Peyer's patch (tissue), 4 donors: Measurements from ENCODE around the gene UBE3B. TPM values are rescaled to one million over a fixed set of nuclear protein-coding genes. Genes with fewer than 3 reads are reported as not detected.

Experiments used
- DNase-seq, 3 donors: peaks; one replicate each; pipeline ENCODE4 v3.0.0-alpha.2; 2017 to 2019
- H3K27ac ChIP-seq, 4 donors: fragments of 200-600 bp; sonication (generic); one replicate each; pipeline ENCODE4 v1.5.1; 2016 to 2019
- H3K27me3 ChIP-seq, 2 donors: fragments of 200-600 bp; sonication (generic); one replicate each; pipeline ENCODE4 v1.5.1; 2019
- H3K36me3 ChIP-seq, 3 donors: fragments of 200-600 bp; sonication (generic); one replicate each; pipeline ENCODE4 v1.5.1; 2016 to 2019
- H3K4me1 ChIP-seq, 4 donors: fragments of 200-600 bp; sonication (generic); one replicate each; pipeline ENCODE4 v1.5.1; 2016 to 2019
- H3K4me3 ChIP-seq, 4 donors: fragments of 200-600 bp; sonication (generic); 1 replicate in 3 of 4; 2 replicates in 1 of 4; pipeline ENCODE4 v1.5.1; 2016 to 2019; ENCODE audit warnings: mild to moderate bottlenecking in 1 of 4
- H3K9me3 ChIP-seq, 4 donors: fragments of 200-600 bp; sonication (generic); one replicate each; pipeline ENCODE4 v1.5.1; 2016 to 2019; ENCODE audit warnings: mild to moderate bottlenecking in 1 of 4
- CTCF ChIP-seq, 6 experiments: fragments of 450-650 bp in 4 of 6; fragments of 200-600 bp in 2 of 6; sonication (generic) in 1 of 6; IDR thresholded peaks; one replicate each; pipeline ENCODE4 v1.5.1; 2017 to 2019; ENCODE audit warnings: antibody characterized with exemption in 6 of 6, mild to moderate bottlenecking in 3 of 6, moderate library complexity in 1 of 6
- POLR2A ChIP-seq, 2 donors: fragments of 450-650 bp; IDR thresholded peaks; one replicate each; pipeline ENCODE4 v1.5.1; 2017; ENCODE audit warnings: antibody characterized with exemption in 2 of 2, mild to moderate bottlenecking in 2 of 2, moderate library complexity in 2 of 2
- total RNA-seq, 4 donors: library from RNA; depleted of rRNA; stranded (reverse); fragments of >200 nt; gene quantifications; one replicate each; pipeline ENCODE4 v1.1.0, GENCODE V29; 2016

UBE3B gene
- total RNA-seq, 4 donors from 2014 or later, result 43.8 to 77.0 (median 57.3) TPM

GRCh38 chr12:109432842-109433304, 44.6 kb upstream of the UBE3B start:
- H3K27ac ChIP-seq, result no peak overlapping the region
- TF ChIP-seq POLR2A (IDR thresholded peaks at IDR 0.05), result no peak
- TF ChIP-seq CTCF (IDR thresholded peaks at IDR 0.05), result peak; percentile 41 to 81 (median 68)

GRCh38 chr12:109433618-109434017, 43.8 kb upstream of the UBE3B start:
- TF ChIP-seq CTCF (IDR thresholded peaks at IDR 0.05), result peak in 2 of 6 experiments; percentile 4 to 16
- no peak for TF ChIP-seq POLR2A (IDR thresholded peaks at IDR 0.05)

More at GRCh38 chr12:109432842-109433304, 44.6 kb upstream of the UBE3B start:
- peaks cover 0 to 4% (median 0%) of the 10 kb centered on the region in 4 donors for H3K4me1 ChIP-seq
- no peaks in the 10 kb centered on the region for H3K9me3 ChIP-seq
- no peak overlapping the region for H3K4me3 ChIP-seq
- DNase-seq, result peak; percentile 82 to 94 (median 88)
- H3K27me3 ChIP-seq, result no peaks in the 10 kb centered on the region
- H3K36me3 ChIP-seq, result no peaks in the 10 kb centered on the region

GRCh38 chr12:109434582-109434981, 42.9 kb upstream of the UBE3B start:
- Histone ChIP-seq H3K27ac (no peak overlapping the region), H3K27me3 (no peaks in the 10 kb centered on the region), H3K4me3 (no peak overlapping the region), H3K9me3 (no peaks in the 10 kb centered on the region), H3K4me1 (peaks cover 0 to 4% (median 0%) of the 10 kb centered on the region in 4 donors), H3K36me3 (no peaks in the 10 kb centered on the region)
- no peak for TF ChIP-seq POLR2A (IDR thresholded peaks at IDR 0.05)
- TF ChIP-seq CTCF (IDR thresholded peaks at IDR 0.05), result no peak
- DNase-seq, result no peak

More at GRCh38 chr12:109433618-109434017, 43.8 kb upstream of the UBE3B start:
- no peak for DNase-seq
- Histone ChIP-seq H3K27ac (no peak overlapping the region), H3K36me3 (no peaks in the 10 kb centered on the region), H3K4me3 (no peak overlapping the region), H3K4me1 (peaks cover 0 to 4% (median 0%) of the 10 kb centered on the region in 4 donors), H3K9me3 (no peaks in the 10 kb centered on the region), H3K27me3 (no peaks in the 10 kb centered on the region)

GRCh38 chr12:109435428-109436187, 41.8 kb upstream of the UBE3B start:
- no peaks in the 10 kb centered on the region for H3K27me3 ChIP-seq
- H3K4me1 ChIP-seq, result peaks cover 0 to 4% (median 0%) of the 10 kb centered on the region in 4 donors
- no peak for DNase-seq
- no peak overlapping the region for H3K27ac ChIP-seq
- H3K36me3 ChIP-seq, result no peaks in the 10 kb centered on the region
- TF ChIP-seq POLR2A (IDR thresholded peaks at IDR 0.05) (no peak), CTCF (IDR thresholded peaks at IDR 0.05) (no peak)
- no peak overlapping the region for H3K4me3 ChIP-seq
- no peaks in the 10 kb centered on the region for H3K9me3 ChIP-seq

- H3K27me3 ChIP-seq, result no peaks in the 10 kb centered on the region
- TF ChIP-seq CTCF (IDR thresholded peaks at IDR 0.05), result no peak
- H3K4me1 ChIP-seq, result peaks cover 0 to 4% (median 0%) of the 10 kb centered on the region in 4 donors
- H3K36me3 ChIP-seq, result no peaks in the 10 kb centered on the region
- H3K4me3 ChIP-seq, result no peak overlapping the region
- no peak for DNase-seq
- H3K27ac ChIP-seq, result no peak overlapping the region
- no peaks in the 10 kb centered on the region for H3K9me3 ChIP-seq
Measured at GRCh38 chr12:109436188-109436560, 41.3 kb upstream of the UBE3B start.
